Activated CD4-positive, CD25-positive, alpha-beta regulatory T cell treated with anti-CD3 and anti-CD28 coated beads, Interleukin-2, amount 50 U/mL, for 24 hours (primary cell): Measurements from ENCODE around the gene FNDC4.
"Not testable (repeated sequence)": the region's sequence is repeated elsewhere in the genome, so short reads cannot be mapped to it uniquely, and the experiment has no call there.

Experiments
- ATAC-seq, 2 donors: fragments of 150-1000 bp; cut with Tn5 transposase; one replicate each; pipeline ENCODE4 v1.10.0; 2021; ENCODE audit warnings: mild to moderate bottlenecking in 1 of 2, moderate library complexity in 1 of 2

The FNDC4 gene, protein sequence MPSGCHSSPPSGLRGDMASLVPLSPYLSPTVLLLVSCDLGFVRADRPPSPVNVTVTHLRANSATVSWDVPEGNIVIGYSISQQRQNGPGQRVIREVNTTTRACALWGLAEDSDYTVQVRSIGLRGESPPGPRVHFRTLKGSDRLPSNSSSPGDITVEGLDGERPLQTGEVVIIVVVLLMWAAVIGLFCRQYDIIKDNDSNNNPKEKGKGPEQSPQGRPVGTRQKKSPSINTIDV

DNA sequence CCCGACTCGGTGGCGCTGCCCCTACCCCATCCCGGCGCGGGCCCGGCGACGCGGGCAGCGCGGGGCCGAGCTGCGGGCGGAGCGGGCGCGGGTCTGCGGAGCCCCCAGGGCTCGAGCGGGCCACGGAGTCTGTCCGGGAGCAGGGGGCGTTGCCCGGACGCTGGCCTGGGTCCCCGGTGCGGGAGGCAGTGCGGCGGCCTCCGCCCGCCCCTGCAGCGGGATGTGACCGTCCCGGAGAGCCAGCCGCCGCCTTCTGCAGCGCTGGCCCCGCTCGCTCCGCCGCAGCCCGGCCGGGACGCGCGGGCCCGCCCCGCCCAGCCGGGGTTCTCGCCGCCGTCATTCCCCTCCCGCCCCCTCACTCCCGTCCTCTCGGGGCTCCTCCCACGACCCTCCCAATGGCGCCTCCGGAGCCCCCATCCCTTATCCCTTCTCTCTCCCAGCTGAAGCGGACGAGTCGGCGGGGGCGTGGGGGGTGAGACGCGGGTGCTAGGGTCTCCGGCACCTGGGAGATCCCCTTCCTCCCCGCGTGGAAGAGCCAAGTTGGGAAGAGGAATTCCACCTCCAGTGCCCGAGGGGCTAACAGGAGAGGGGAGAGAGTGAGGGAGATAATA lies at the start of gene FNDC4:
Gene FNDC4 (minus strand): TSS at position 257 of the 611 bp plus-strand sequence. CDS start 521 bp downstream, outside the sequence.
- ATAC-seq, result peak; percentile 62

GRCh38 chr2:27544143-27544821 lies 49.3 kb upstream of the FNDC4 start:
- ATAC-seq, result no peak

- ATAC-seq, result not testable (repeated sequence)
Measured at GRCh38 chr2:27539649-27540048, 44.6 kb upstream of the FNDC4 start.

DNA sequence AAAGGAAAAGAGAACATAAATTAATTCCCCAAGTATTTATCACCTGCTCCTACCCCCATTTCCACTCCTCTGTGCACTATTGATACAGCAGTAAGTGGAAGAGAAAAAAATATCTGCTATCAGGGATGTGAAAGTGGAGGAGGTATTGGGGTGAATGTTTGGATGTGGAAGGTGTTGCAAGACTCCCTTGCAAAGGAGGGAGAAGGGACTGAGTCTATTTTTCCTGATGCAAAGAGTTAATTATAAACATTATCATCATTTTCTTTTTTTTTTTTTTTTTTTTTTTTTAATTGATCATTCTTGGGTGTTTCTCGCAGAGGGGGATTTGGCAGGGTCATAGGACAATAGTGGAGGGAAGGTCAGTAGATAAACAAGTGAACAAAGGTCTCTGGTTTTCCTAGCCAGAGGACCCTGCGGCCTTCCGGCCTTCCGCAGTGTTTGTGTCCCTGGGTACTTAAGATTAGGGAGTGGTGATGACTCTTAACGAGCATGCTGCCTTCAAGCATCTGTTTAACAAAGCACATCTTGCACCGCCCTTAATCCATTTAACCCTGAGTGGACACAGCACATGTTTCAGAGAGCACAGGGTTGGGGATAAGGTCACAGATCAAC lies 43.9 kb upstream of the FNDC4 start:
- not testable (repeated sequence) for ATAC-seq

GRCh38 chr2:27537287-27537686 lies 42.3 kb upstream of the FNDC4 start:
- no peak for ATAC-seq

- ATAC-seq, result no peak
Measured at GRCh38 chr2:27531983-27532382, 37.0 kb upstream of the FNDC4 start.

DNA sequence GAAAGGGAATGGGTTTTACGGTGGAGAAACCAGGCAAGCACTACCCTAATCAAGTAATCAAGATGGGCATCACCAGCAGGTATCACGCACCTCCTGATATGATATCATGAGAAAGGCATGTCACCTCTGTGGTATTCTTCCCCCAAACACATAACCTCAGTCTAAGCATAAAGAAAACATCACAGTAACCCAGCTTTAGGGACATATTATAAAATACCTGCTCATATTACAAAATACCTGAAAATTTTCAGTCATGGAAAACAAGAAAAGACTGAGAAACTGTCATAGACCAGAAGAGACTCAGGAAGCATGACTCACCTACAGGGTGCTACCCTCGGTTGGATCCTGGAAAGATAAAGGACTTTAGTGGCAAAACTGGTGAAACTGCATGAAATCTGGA lies 32.2 kb upstream of the FNDC4 start:
- ATAC-seq, result no peak

GRCh38 chr2:27522400-27522945 lies 27.5 kb upstream of the FNDC4 start:
- no peak for ATAC-seq

GRCh38 chr2:27520316-27520715 lies 25.3 kb upstream of the FNDC4 start:
- no peak for ATAC-seq

GRCh38 chr2:27518782-27519113 lies 23.7 kb upstream of the FNDC4 start:
- no peak for ATAC-seq

DNA sequence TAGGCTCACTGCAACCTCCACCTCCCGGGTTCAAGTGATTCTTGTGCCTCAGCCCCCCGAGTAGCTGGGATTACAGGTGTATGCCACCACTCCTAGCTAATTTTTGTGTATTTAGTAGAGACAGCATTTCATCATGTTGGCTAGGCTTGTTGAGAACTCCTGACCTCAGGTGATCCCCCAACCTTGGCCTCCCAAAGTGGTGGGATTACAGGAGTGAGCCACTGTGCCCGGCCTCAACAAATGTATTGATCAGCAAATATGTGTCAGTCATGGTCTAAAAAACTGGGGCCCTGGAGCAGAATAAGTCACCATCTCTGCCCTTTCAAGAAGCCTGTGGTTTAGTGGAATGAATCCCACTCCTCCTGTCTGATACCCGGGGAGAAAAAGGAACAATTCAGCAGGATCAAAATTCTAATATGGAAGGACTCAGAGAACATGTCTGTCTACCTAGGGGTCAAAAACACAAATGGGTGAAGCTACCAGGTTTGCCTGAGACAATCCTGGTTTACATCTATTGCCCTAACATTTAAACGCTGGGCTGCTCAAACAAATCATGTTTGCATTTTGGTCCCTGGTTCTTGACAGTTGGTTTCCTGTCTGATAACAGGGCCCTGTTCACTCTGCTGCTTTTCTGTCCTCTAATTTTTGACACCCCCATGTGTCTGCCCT lies 23.2 kb upstream of the FNDC4 start:
- no peak for ATAC-seq

DNA sequence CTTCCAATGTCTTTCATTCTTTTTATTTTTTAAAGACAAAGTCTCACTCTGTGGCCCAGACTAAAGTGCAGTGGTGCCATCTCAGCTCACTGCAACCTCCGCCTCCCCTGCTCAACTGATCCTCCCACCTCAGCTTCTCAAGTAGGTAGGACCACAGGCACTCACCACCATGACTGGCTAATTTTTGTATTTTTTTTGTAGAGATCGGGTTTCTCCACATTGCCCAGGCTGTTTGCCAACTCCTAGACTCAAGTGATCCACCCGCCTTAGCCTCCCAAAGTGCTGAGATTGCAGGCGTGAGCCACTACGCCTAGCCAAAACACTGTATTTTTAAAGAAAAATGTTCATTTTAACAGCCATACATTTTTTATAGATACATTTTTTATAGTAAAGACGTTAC lies 14.3 kb upstream of the FNDC4 start:
- ATAC-seq, result no peak

GRCh38 chr2:27507293-27507692 lies 12.3 kb upstream of the FNDC4 start:
- ATAC-seq, result no peak

- no peak for ATAC-seq
Measured at GRCh38 chr2:27506587-27506986, 11.6 kb upstream of the FNDC4 start.

- ATAC-seq, result no peak
Measured at GRCh38 chr2:27502142-27502541, 7.1 kb upstream of the FNDC4 start.

- ATAC-seq, result no peak
Measured at GRCh38 chr2:27501042-27501441, 6.0 kb upstream of the FNDC4 start.

DNA sequence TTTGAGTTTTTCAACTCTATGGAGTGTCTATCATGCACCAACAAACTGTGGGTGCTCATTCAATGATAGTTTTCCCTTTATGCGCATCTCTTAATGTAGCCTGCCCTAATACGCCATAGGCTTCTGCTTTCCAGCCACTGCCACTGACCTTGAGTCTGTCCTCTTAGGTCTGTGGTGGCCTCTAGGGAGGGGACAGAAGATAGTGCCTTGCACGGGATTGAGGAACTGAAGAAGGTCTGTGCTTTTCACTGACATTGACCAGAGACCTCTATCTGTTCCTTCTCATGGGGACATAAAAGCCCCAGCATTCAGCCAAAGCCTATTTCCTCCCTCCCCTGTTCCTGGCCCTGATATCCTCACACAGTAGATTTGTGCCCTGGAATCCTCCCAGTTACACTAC lies 4.0 kb upstream of the FNDC4 start:
- ATAC-seq, result no peak

GRCh38 chr2:27497288-27497627 lies 2.3 kb upstream of the FNDC4 start:
- ATAC-seq, result no peak

- no peak for ATAC-seq
Measured at GRCh38 chr2:27496357-27497287, 1.6 kb upstream of the FNDC4 start, which contains the start of gene GCKR. TSS of gene GCKR (plus strand) at chr2:27496839. CDS start at chr2:27496905, 66 bp downstream.

DNA sequence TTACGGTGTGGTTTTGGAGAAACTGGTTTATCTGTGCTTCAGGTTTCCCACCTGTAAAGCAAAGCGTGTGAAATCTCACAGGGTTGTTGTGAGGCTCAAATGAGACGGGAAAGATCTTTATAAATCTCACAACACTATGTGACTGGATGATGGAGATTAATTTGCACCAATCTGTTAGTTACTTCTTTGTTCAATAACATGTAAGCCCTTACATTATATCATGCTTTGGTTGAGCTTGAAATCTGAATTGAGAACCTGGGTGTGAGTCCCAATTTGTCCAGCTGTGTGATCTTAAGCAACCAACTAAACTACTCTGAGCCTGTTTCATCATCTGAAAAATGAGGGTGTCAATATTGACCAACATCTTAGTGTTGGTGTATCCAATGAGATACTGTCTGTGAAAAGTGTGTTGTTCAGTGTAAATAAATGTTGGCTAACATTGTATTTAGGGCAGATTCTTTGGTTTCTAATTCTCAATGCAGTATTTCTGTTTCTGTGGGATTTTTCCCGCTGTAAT lies 898 bp upstream of the FNDC4 start:
- ATAC-seq, result no peak

- no peak for ATAC-seq
Measured at GRCh38 chr2:27494284-27494943, 586 bp downstream of the FNDC4 start.
